Endometrium (tissue), 2 donors: Measurements from ENCODE around the gene CAMSAP1.
"Not testable (repeated sequence)": the region's sequence is repeated elsewhere in the genome, so short reads cannot be mapped to it uniquely, and the experiment has no call there.

ENCODE experiments used
- FAIRE-seq: peaks from 2 replicates; lab custom pipeline; 2012; peaks lifted over from hg19 to GRCh38; lab: Jason Lieb, UNC
- donor health status: control.
- donor health status: control.

CAMSAP1 gene

GRCh38 chr9:135919318-135919890 is 12.1 kb upstream of the CAMSAP1 start:
- no peak for FAIRE-seq

GRCh38 chr9:135916227-135916626 is 8.9 kb upstream of the CAMSAP1 start:
- not testable (repeated sequence) for FAIRE-seq

GRCh38 chr9:135914921-135915320 is 7.6 kb upstream of the CAMSAP1 start:
- FAIRE-seq = no peak

- FAIRE-seq = not testable (repeated sequence)
Measured at GRCh38 chr9:135911233-135911632, 3.9 kb upstream of the CAMSAP1 start.

GRCh38 chr9:135910757-135911156 is 3.4 kb upstream of the CAMSAP1 start:
- no peak for FAIRE-seq

GRCh38 chr9:135910216-135910615 is 2.9 kb upstream of the CAMSAP1 start:
- no peak for FAIRE-seq

- no peak for FAIRE-seq
Measured at GRCh38 chr9:135909371-135909770, 2.0 kb upstream of the CAMSAP1 start.

- FAIRE-seq = no peak
Measured at GRCh38 chr9:135908754-135909204, 1.4 kb upstream of the CAMSAP1 start.

- no peak for FAIRE-seq
Measured at GRCh38 chr9:135908093-135908753, 877 bp upstream of the CAMSAP1 start.

GRCh38 chr9:135907006-135907430 is 328 bp downstream of the CAMSAP1 start:
- FAIRE-seq = no peak

- FAIRE-seq = no peak
Measured at GRCh38 chr9:135906291-135907005, 898 bp downstream of the CAMSAP1 start.

GRCh38 chr9:135905380-135906258 is 1.7 kb downstream of the CAMSAP1 start:
- no peak for FAIRE-seq

GRCh38 chr9:135903786-135904520 is 3.4 kb downstream of the CAMSAP1 start:
- no peak for FAIRE-seq

- FAIRE-seq = no peak
Measured at GRCh38 chr9:135903358-135903656, 4.0 kb downstream of the CAMSAP1 start.

GRCh38 chr9:135902655-135903357 is 4.5 kb downstream of the CAMSAP1 start:
- FAIRE-seq = no peak

GRCh38 chr9:135901826-135902225 is 5.5 kb downstream of the CAMSAP1 start:
- FAIRE-seq = no peak

GRCh38 chr9:135901031-135901758 is 6.2 kb downstream of the CAMSAP1 start:
- no peak for FAIRE-seq

GRCh38 chr9:135898634-135899407 is 8.5 kb downstream of the CAMSAP1 start:
- no peak for FAIRE-seq

- no peak for FAIRE-seq
Measured at GRCh38 chr9:135896626-135897025, 10.7 kb downstream of the CAMSAP1 start.

- no peak for FAIRE-seq
Measured at GRCh38 chr9:135896205-135896604, 11.1 kb downstream of the CAMSAP1 start.
